Stimulated activated effector memory CD8-positive, alpha-beta T cell treated with anti-CD3 and anti-CD28 coated beads, Interleukin-12 subunit alpha, Interleukin-12 subunit beta, amount 100 ng/mL, for 72 hours (primary cell): ENCODE results near the gene ACACA.
A peak's percentile ranks its signal among the peaks of the same experiment; 100 is the strongest.
"Not testable (repeated sequence)": the region's sequence is repeated elsewhere in the genome, so short reads cannot be mapped to it uniquely, and the experiment has no call there.

ENCODE experiments used
- ATAC-seq: fragments of 150-1000 bp; cut with Tn5 transposase; 2 replicates; pipeline ENCODE4 v1.10.0; 2021
- DNase-seq, 2 donors: peaks; one replicate each; pipeline ENCODE4 v3.0.0; 2021 to 2022; ENCODE audit warnings: low spot score in 2 of 2
- H3K27ac Mint-ChIP-seq: one replicate; pipeline ENCODE4 v1.8.0; 2022; ENCODE audit warnings: mild to moderate bottlenecking, mixed read lengths
- H3K36me3 Mint-ChIP-seq: one replicate; pipeline ENCODE4 v1.8.0; 2022; ENCODE audit warnings: mild to moderate bottlenecking, mixed read lengths
- H3K4me1 Mint-ChIP-seq: one replicate; pipeline ENCODE4 v1.8.0; 2022; ENCODE audit warnings: mixed read lengths
- H3K4me3 Mint-ChIP-seq: one replicate; pipeline ENCODE4 v1.8.0; 2022; ENCODE audit warnings: mild to moderate bottlenecking, mixed read lengths
- H3K9me3 Mint-ChIP-seq: one replicate; pipeline ENCODE4 v1.8.0; 2022; ENCODE audit warnings: mixed read lengths

ACACA gene

GRCh38 chr17:37079065-37079708 is 327.4 kb downstream of the ACACA start:
- Mint-ChIP-seq H3K4me3 (no peak overlapping the region), H3K9me3 (peaks cover 4% of the 10 kb centered on the region), H3K36me3 (no peaks in the 10 kb centered on the region), H3K4me1 (no peaks in the 10 kb centered on the region), H3K27ac (no peak overlapping the region)
- DNase-seq = no peak
- no peak for ATAC-seq

- ATAC-seq, H3K36me3 Mint-ChIP-seq, H3K4me3 Mint-ChIP-seq, H3K9me3 Mint-ChIP-seq, H3K27ac Mint-ChIP-seq, H3K4me1 Mint-ChIP-seq, DNase-seq: not testable (repeated sequence)
Observed at GRCh38 chr17:37073464-37073863, 333.2 kb downstream of the ACACA start.

GRCh38 chr17:37069087-37069486 is 337.5 kb downstream of the ACACA start:
- DNase-seq = no peak
- H3K36me3 Mint-ChIP-seq = no peaks in the 10 kb centered on the region
- no peak overlapping the region for H3K27ac Mint-ChIP-seq
- no peak for ATAC-seq
- H3K4me1 Mint-ChIP-seq = peaks cover 6% of the 10 kb centered on the region
- no peak overlapping the region for H3K4me3 Mint-ChIP-seq
- H3K9me3 Mint-ChIP-seq = no peaks in the 10 kb centered on the region

GRCh38 chr17:37068266-37068665 is 338.4 kb downstream of the ACACA start:
- H3K27ac Mint-ChIP-seq = peak overlapping the region; percentile 43
- H3K9me3 Mint-ChIP-seq = no peaks in the 10 kb centered on the region
- no peak for ATAC-seq

GRCh38 chr17:37067555-37068111 is 339.0 kb downstream of the ACACA start:
- no peaks in the 10 kb centered on the region for H3K9me3 Mint-ChIP-seq
- no peak for ATAC-seq
- peaks cover 6% of the 10 kb centered on the region for H3K4me1 Mint-ChIP-seq

More at GRCh38 chr17:37068266-37068665, 338.4 kb downstream of the ACACA start:
- peaks cover 6% of the 10 kb centered on the region for H3K4me1 Mint-ChIP-seq
- no peak for DNase-seq
- H3K36me3 Mint-ChIP-seq = no peaks in the 10 kb centered on the region
- no peak overlapping the region for H3K4me3 Mint-ChIP-seq

GRCh38 chr17:37066322-37067255 is 340.0 kb downstream of the ACACA start:
- H3K27ac Mint-ChIP-seq = no peak overlapping the region
- no peaks in the 10 kb centered on the region for H3K36me3 Mint-ChIP-seq
- DNase-seq = no peak
- H3K9me3 Mint-ChIP-seq = no peaks in the 10 kb centered on the region
- H3K4me1 Mint-ChIP-seq = peaks cover 6% of the 10 kb centered on the region
- no peak for ATAC-seq
- no peak overlapping the region for H3K4me3 Mint-ChIP-seq

More at GRCh38 chr17:37067555-37068111, 339.0 kb downstream of the ACACA start:
- DNase-seq = no peak
- Mint-ChIP-seq H3K36me3 (no peaks in the 10 kb centered on the region), H3K27ac (peak overlapping the region; percentile 43), H3K4me3 (no peak overlapping the region)

GRCh38 chr17:37065486-37066321 is 340.9 kb downstream of the ACACA start:
- no peaks in the 10 kb centered on the region for H3K9me3 Mint-ChIP-seq

GRCh38 chr17:37064956-37065355 is 341.7 kb downstream of the ACACA start:
- no peak overlapping the region for H3K27ac Mint-ChIP-seq
- peaks cover 6% of the 10 kb centered on the region for H3K4me1 Mint-ChIP-seq
- no peaks in the 10 kb centered on the region for H3K9me3 Mint-ChIP-seq
- H3K4me3 Mint-ChIP-seq = no peak overlapping the region
- DNase-seq (no peak), ATAC-seq (no peak)
- H3K36me3 Mint-ChIP-seq = no peaks in the 10 kb centered on the region

More at GRCh38 chr17:37065486-37066321, 340.9 kb downstream of the ACACA start:
- H3K4me3 Mint-ChIP-seq = no peak overlapping the region
- no peak overlapping the region for H3K27ac Mint-ChIP-seq
- no peak for DNase-seq
- H3K36me3 Mint-ChIP-seq = no peaks in the 10 kb centered on the region
- H3K4me1 Mint-ChIP-seq = peaks cover 6% of the 10 kb centered on the region
- ATAC-seq = no peak

GRCh38 chr17:37064206-37064605 is 342.4 kb downstream of the ACACA start:
- no peak overlapping the region for H3K27ac Mint-ChIP-seq
- no peak for DNase-seq
- ATAC-seq = no peak
- H3K4me3 Mint-ChIP-seq = no peak overlapping the region
- no peaks in the 10 kb centered on the region for H3K36me3 Mint-ChIP-seq
- peaks cover 6% of the 10 kb centered on the region for H3K4me1 Mint-ChIP-seq
- H3K9me3 Mint-ChIP-seq = no peaks in the 10 kb centered on the region

- no peaks in the 10 kb centered on the region for H3K4me1 Mint-ChIP-seq
- peaks cover 14% of the 10 kb centered on the region for H3K36me3 Mint-ChIP-seq
- ATAC-seq (no peak), DNase-seq (no peak)
- no peaks in the 10 kb centered on the region for H3K9me3 Mint-ChIP-seq
- no peak overlapping the region for H3K27ac Mint-ChIP-seq
- H3K4me3 Mint-ChIP-seq = no peak overlapping the region
Observed at GRCh38 chr17:37062021-37062420, 344.6 kb downstream of the ACACA start.

GRCh38 chr17:37060928-37061327 is 345.7 kb downstream of the ACACA start:
- DNase-seq (no peak), ATAC-seq (no peak)
- H3K36me3 Mint-ChIP-seq = peaks cover 23% of the 10 kb centered on the region
- H3K4me1 Mint-ChIP-seq = no peaks in the 10 kb centered on the region
- H3K27ac Mint-ChIP-seq = no peak overlapping the region
- H3K4me3 Mint-ChIP-seq = no peak overlapping the region
- no peaks in the 10 kb centered on the region for H3K9me3 Mint-ChIP-seq

GRCh38 chr17:37060094-37060493 is 346.5 kb downstream of the ACACA start:
- no peak for ATAC-seq
- Mint-ChIP-seq H3K4me3 (no peak overlapping the region), H3K27ac (no peak overlapping the region), H3K9me3 (no peaks in the 10 kb centered on the region), H3K36me3 (peaks cover 26% of the 10 kb centered on the region), H3K4me1 (no peaks in the 10 kb centered on the region)
- DNase-seq = no peak

- no peak for ATAC-seq
- Mint-ChIP-seq H3K4me3 (no peak overlapping the region), H3K9me3 (no peaks in the 10 kb centered on the region)
Observed at GRCh38 chr17:37059493-37059892, 347.1 kb downstream of the ACACA start.

GRCh38 chr17:37056622-37057021 is 350.0 kb downstream of the ACACA start:
- DNase-seq = no peak
- Mint-ChIP-seq H3K27ac (no peak overlapping the region), H3K36me3 (peaks cover 38% of the 10 kb centered on the region), H3K9me3 (no peaks in the 10 kb centered on the region), H3K4me3 (no peak overlapping the region), H3K4me1 (no peaks in the 10 kb centered on the region)
- no peak for ATAC-seq

More at GRCh38 chr17:37059493-37059892, 347.1 kb downstream of the ACACA start:
- Mint-ChIP-seq H3K27ac (no peak overlapping the region), H3K4me1 (no peaks in the 10 kb centered on the region), H3K36me3 (peaks cover 32% of the 10 kb centered on the region)
- no peak for DNase-seq

GRCh38 chr17:37054894-37055293 is 351.7 kb downstream of the ACACA start:
- H3K4me3 Mint-ChIP-seq = no peak overlapping the region
- peaks cover 46% of the 10 kb centered on the region for H3K36me3 Mint-ChIP-seq
- no peaks in the 10 kb centered on the region for H3K9me3 Mint-ChIP-seq
- ATAC-seq (no peak), DNase-seq (no peak)
- H3K27ac Mint-ChIP-seq = peak overlapping the region; percentile 82
- no peaks in the 10 kb centered on the region for H3K4me1 Mint-ChIP-seq
